A549 (cell line): ENCODE measurements around the gene CCDC38.

Source experiments
- TF ChIP-seq, protein P1 (sequence below): IDR thresholded peaks from 2 replicates; pipeline ENCODE4 v1.6.1; 2012
- TF ChIP-seq, protein P2 (sequence below): fragments of >200 bp; sonication (Bioruptor Twin); formaldehyde crosslinking; IDR thresholded peaks from 3 replicates; pipeline ENCODE4 v1.5.1; 2016

DNA sequence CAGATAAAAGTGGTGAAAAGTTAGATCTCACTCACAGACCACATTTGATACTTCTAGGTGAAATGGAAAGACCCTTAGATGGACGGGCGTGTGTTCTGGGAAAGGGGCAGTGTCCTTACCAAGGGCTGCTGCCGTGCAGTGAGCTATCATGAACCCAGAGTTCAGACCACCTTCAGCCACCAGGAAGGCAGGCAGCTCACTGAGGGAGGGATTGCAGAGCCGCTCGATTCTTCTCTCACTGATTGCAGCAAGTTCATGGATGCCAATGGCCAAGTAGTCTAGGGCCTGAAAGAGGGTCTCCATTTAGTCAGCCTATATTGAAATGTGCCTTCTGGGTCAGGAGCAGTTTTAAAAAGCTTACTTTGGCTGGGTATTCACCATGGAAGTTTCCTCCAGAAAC, 38.0 kb upstream of the CCDC38 start:
- TF ChIP-seq, protein P1, sequence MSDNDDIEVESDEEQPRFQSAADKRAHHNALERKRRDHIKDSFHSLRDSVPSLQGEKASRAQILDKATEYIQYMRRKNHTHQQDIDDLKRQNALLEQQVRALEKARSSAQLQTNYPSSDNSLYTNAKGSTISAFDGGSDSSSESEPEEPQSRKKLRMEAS = no peak
- TF ChIP-seq, protein P2, sequence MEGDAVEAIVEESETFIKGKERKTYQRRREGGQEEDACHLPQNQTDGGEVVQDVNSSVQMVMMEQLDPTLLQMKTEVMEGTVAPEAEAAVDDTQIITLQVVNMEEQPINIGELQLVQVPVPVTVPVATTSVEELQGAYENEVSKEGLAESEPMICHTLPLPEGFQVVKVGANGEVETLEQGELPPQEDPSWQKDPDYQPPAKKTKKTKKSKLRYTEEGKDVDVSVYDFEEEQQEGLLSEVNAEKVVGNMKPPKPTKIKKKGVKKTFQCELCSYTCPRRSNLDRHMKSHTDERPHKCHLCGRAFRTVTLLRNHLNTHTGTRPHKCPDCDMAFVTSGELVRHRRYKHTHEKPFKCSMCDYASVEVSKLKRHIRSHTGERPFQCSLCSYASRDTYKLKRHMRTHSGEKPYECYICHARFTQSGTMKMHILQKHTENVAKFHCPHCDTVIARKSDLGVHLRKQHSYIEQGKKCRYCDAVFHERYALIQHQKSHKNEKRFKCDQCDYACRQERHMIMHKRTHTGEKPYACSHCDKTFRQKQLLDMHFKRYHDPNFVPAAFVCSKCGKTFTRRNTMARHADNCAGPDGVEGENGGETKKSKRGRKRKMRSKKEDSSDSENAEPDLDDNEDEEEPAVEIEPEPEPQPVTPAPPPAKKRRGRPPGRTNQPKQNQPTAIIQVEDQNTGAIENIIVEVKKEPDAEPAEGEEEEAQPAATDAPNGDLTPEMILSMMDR = no peak
